SIG-M5 treated with dmso at 0.1 percent for 504 hours (cell line): ENCODE data around the gene GRIN1.
A peak's percentile ranks its signal among the peaks of the same experiment; 100 is the strongest.

Experiments
- DNase-seq: peaks from one replicate; lab custom pipeline; 2025; ENCODE audit not compliant: unreplicated experiment; lab: John Stamatoyannopoulos, UW

GRIN1 gene

GRCh38 chr9:137205126-137206069 is 66.4 kb downstream of the GRIN1 start, which contains the start of the genes NDOR1 and TMEM203:
Gene NDOR1 (plus strand): TSS chr9:137205700. CDS start chr9:137205778, 78 bp downstream.
Gene TMEM203 (minus strand): TSS chr9:137205648. CDS start chr9:137205414, 234 bp downstream.
- peak; percentile 72 for DNase-seq

DNA sequence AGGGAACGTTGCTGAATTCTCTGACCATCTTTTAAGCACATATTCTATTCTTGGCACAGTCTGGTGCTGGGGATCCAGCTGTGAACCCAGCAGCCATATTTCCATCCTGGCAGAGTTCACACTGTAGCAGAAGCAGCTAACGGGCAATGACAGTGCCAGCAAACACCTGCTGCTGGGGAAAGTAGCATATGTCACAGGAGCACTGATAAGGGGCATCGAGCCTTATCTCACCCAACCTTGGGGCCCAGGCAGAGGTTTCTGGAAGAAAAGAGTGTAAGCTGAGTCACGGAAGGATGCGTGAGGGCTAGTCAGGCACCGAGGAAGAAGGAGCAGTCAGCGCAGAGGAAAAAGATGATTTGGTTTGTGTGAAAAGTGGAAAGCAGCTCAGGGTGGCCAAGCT is 67.6 kb downstream of the GRIN1 start:
- no peak for DNase-seq

- no peak for DNase-seq
Measured at GRCh38 chr9:137211532-137211931, 72.6 kb downstream of the GRIN1 start.

DNA sequence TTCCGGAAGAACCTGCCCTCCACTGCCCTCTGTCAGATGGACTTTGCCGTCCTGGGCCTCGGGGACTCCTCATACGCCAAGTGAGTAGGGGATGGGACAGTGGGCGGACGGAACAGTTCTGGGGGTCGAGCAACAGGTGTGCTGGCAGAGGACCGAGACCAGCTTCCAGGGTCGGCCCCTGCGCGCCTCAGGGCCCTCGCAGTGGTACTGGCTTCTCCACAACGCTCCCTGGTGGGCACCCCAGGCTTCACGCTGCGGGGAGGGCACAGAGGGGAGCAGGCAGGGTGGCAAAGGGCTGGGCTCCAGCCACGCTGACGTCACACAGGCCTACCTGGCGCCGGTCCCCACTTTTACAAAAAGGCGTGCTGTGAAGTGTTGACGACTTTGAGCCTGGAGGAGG is 73.6 kb downstream of the GRIN1 start:
- no peak for DNase-seq

DNA sequence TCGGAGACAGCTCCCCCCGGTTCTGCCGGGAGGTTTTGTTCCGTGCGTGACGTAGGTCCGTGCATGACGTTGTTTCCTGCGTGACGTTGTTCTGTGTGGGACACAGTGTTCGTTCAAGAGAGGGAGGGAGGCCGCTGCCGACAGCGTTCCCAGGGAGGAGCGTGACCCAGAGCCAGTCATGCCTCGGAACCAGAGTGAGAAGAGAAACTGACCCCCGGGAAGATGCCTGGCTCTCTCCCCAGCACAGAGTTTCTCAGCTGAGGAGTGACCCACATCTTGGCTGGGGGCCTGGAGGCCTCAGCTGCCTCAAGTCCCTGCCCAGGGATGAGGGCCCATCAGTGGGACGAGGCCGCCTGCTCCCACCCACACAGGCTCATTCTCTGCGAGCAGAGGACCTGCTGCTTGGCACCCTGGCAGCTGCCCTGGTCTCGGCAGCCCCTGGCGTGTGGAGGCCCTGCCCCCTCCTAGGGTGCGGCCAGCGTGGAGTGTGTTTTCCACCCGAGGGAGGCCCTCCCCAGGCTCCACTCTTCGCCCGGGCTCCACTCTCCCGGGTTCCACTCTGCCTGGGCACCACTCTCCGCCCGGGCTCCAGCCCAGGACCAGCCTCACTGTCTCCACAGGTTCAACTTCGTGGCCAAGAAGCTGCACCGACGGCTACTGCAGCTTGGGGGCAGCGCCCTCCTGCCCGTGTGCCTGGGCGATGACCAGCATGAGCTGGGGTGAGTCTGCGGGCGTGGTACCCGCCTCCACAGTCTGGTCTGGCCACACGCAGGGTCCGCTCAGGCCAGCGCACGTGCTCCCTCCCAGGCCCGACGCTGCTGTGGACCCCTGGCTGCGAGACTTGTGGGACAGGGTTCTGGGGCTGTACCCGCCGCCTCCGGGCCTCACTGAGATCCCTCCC is 74.5 kb downstream of the GRIN1 start:
- no peak for DNase-seq

GRCh38 chr9:137214620-137215019 is 75.7 kb downstream of the GRIN1 start:
- DNase-seq: no peak

GRCh38 chr9:137215196-137215986 is 76.4 kb downstream of the GRIN1 start:
- DNase-seq: no peak

- no peak for DNase-seq
Measured at GRCh38 chr9:137216188-137216965, 77.4 kb downstream of the GRIN1 start.

DNA sequence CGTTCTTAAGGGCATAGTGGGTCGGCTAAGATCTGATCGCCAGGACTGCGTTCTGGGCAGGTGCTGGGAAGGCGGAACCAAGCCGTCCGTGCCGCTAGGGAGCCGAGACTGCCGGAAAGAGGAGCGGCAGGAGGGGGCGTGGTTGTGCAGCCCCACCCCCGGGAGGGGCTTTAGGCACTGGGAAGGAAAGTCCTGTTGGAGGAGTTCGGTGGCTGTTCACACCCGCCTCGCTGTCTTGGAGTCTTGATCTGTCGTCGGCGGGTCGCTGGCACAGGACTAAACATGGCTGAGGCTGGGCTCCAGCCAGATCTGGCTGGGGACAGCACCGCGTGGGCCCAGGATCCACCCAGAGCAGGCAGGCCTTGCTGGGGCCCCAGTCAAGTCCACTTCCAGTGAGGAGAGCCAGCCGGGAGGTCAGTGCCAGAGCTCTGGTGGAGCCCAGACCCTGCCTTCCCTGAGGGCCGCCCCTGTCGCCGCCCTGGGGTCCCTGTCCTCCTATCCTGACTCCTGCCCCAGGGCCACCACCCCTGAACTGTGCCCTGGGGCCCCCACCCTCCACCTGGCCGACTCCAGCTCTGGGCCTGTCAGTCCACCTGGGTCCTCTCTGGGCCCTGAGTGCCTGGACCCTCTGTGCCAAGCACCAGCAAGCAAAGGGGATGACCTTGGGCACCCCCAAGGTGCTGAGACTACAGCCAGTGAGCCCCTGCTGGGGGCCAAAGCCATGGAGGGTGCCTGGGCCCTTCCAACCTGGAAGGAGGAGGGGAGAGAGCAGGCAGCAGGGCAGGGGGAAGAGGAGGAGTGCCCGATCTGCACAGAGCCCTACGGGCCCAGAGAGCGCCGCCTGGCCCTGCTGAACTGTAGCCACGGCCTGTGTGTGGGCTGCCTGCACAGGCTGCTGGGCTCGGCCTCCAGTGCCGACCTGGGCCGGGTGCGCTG is 78.6 kb downstream of the GRIN1 start:
- DNase-seq: peak; percentile 32

DNA sequence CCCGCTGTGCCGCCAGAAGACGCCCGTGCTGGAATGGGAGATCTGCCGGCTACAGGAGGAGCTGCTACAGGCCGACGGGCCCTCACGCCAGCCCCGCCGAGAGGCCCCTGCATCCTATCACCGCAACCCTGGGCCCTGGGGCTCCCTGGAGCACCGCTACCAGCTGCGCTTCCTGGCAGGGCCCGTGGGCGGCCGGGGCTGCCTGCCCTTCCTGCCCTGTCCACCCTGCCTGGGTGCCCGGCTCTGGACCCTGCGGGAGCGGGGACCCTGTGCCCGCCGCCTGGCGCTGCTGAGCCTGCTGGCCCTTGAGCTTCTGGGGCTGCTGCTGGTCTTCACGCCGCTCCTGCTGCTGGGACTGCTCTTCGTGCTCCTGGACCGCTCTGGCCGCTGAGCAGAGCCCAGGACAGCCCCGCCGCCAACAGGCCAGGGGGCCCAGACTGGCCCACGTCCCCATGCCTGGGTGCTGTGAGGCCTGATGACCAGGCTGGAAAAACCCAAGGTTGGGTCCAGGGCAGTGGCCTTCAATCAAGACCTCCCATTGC is 79.3 kb downstream of the GRIN1 start:
- no peak for DNase-seq
